Tibial artery (tissue), 4 donors: ENCODE measurements around the gene NDUFS4.

ENCODE experiments used
- DNase-seq, 2 donors: peaks; one replicate each; pipeline ENCODE4 v3.0.0-alpha.2; 2019
- H3K27ac ChIP-seq, 2 donors: fragments of 200-600 bp; sonication (generic) in 1 of 2; 1 replicate in 1 of 2; 2 replicates in 1 of 2; pipeline ENCODE4 v1.5.1; 2018 to 2019; ENCODE audit warnings: mild to moderate bottlenecking in 1 of 2
- H3K27me3 ChIP-seq, 2 donors: fragments of 200-600 bp; sonication (generic) in 1 of 2; one replicate each; pipeline versions ENCODE4 v1.5.1 to v1.6.0; 2016 to 2019
- H3K36me3 ChIP-seq, 3 donors: fragments of 200-600 bp; sonication (generic) in 2 of 3; one replicate each; pipeline ENCODE4 v1.5.1; 2016 to 2019; ENCODE audit warnings: mild to moderate bottlenecking in 2 of 3
- H3K4me1 ChIP-seq, 4 donors: fragments of 200-600 bp; sonication (generic) in 2 of 4; 1 replicate in 3 of 4; 2 replicates in 1 of 4; pipeline ENCODE4 v1.5.1; 2016 to 2019
- H3K4me3 ChIP-seq, 2 donors: fragments of 200-600 bp; sonication (generic) in 1 of 2; 1 replicate in 1 of 2; 2 replicates in 1 of 2; pipeline ENCODE4 v1.5.1; 2018 to 2019; ENCODE audit warnings: mild to moderate bottlenecking in 2 of 2
- H3K9me3 ChIP-seq, 3 donors: fragments of 200-600 bp; sonication (generic) in 1 of 3; one replicate each; pipeline ENCODE4 v1.5.1; 2016 to 2019
- CTCF ChIP-seq, 2 experiments: fragments of 200-600 bp in 1 of 2; fragments of 450-650 bp in 1 of 2; IDR thresholded peaks; one replicate each; pipeline ENCODE4 v1.5.1; 2017 to 2019; ENCODE audit warnings: antibody characterized with exemption in 2 of 2, mild to moderate bottlenecking in 1 of 2, moderate library complexity in 1 of 2
- intact Hi-C: fragments of 100-400 bp; cut with DNase I; formaldehyde crosslinking; loops from one replicate; pipeline ENCODE4 v1.15.0; 2023; ENCODE audit warnings: low total_unique reads

The NDUFS4 gene

GRCh38 chr5:53590759-53591158 lies 30.3 kb downstream of the NDUFS4 start:
- Histone ChIP-seq H3K4me3 (no peak overlapping the region), H3K27ac (no peak overlapping the region), H3K36me3 (no peaks in the 10 kb centered on the region), H3K9me3 (no peaks in the 10 kb centered on the region), H3K27me3 (no peaks in the 10 kb centered on the region), H3K4me1 (peaks cover 0 to 8% (median 1%) of the 10 kb centered on the region in 4 donors)
- TF ChIP-seq CTCF (IDR thresholded peaks at IDR 0.05) = no peak
- DNase-seq = no peak
- intact Hi-C loops = no loop called here

DNA sequence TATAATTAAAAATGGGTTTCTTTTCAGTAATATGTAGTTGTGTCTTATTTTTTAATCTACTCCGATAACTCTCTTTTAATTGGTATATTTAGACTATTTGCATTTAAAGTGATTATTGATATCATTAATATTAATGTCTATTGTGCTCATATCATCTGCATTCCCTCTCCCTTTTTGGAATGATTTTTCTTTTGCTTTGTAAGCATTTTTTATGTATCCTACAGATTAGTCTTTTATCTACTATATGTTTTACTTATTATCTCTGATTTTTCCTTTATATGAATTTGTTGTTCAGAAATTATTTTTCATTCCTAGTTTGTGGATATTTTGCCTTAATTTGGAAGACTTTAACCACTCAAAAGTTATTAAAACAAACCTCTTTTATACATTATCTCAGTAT lies 34.0 kb downstream of the NDUFS4 start:
- no peak overlapping the region for H3K4me3 ChIP-seq
- intact Hi-C loops = no loop called here
- H3K9me3 ChIP-seq = no peaks in the 10 kb centered on the region
- peaks cover 0 to 5% (median 0%) of the 10 kb centered on the region in 4 donors for H3K4me1 ChIP-seq
- H3K36me3 ChIP-seq = no peaks in the 10 kb centered on the region
- H3K27me3 ChIP-seq = no peaks in the 10 kb centered on the region
- no peak overlapping the region for H3K27ac ChIP-seq
- no peak for TF ChIP-seq CTCF (IDR thresholded peaks at IDR 0.05)
- no peak for DNase-seq

- Histone ChIP-seq H3K36me3 (no peaks in the 10 kb centered on the region), H3K4me1 (peaks cover 0 to 8% (median 0%) of the 10 kb centered on the region in 4 donors), H3K9me3 (no peaks in the 10 kb centered on the region), H3K4me3 (no peak overlapping the region), H3K27ac (no peak overlapping the region), H3K27me3 (no peaks in the 10 kb centered on the region)
- intact Hi-C loops = no loop called here
- DNase-seq = no peak
- no peak for TF ChIP-seq CTCF (IDR thresholded peaks at IDR 0.05)
Measured at GRCh38 chr5:53597894-53598293, 37.5 kb downstream of the NDUFS4 start.

- no peak overlapping the region for H3K4me3 ChIP-seq
- peaks cover 9 to 19% (median 11%) of the 10 kb centered on the region in 3 donors for H3K36me3 ChIP-seq
- H3K27ac ChIP-seq = no peak overlapping the region
- no peak for DNase-seq
- intact Hi-C loops = no loop called here
- H3K27me3 ChIP-seq = no peaks in the 10 kb centered on the region
- H3K9me3 ChIP-seq = no peaks in the 10 kb centered on the region
- TF ChIP-seq CTCF (IDR thresholded peaks at IDR 0.05) = no peak
- peaks cover 0 to 11% (median 0%) of the 10 kb centered on the region in 4 donors for H3K4me1 ChIP-seq
Measured at GRCh38 chr5:53601570-53601969, 41.1 kb downstream of the NDUFS4 start.

- TF ChIP-seq CTCF (IDR thresholded peaks at IDR 0.05) = no peak
- H3K27ac ChIP-seq = no peak overlapping the region
- H3K4me1 ChIP-seq = peaks cover 0 to 11% (median 0%) of the 10 kb centered on the region in 4 donors
- no peak for DNase-seq
- intact Hi-C loops = no loop called here
- H3K27me3 ChIP-seq = no peaks in the 10 kb centered on the region
- H3K4me3 ChIP-seq = no peak overlapping the region
- no peaks in the 10 kb centered on the region for H3K9me3 ChIP-seq
- H3K36me3 ChIP-seq = peaks cover 9 to 25% (median 11%) of the 10 kb centered on the region in 3 donors
Measured at GRCh38 chr5:53603009-53603687, 42.7 kb downstream of the NDUFS4 start.
